Prostate gland (tissue), 2 donors: ENCODE results near the gene KCNG2. TPM values are rescaled to one million over a fixed set of nuclear protein-coding genes. Genes with fewer than 3 reads are reported as not detected.

Experiments
- DNase-seq: peaks from one replicate; pipeline ENCODE4 v3.0.0-alpha.2; 2019; ENCODE audit warnings: low spot score
- H3K27ac ChIP-seq, 2 donors: fragments of 200-600 bp; sonication (generic); 2 replicates each; pipeline ENCODE4 v1.5.1; 2017 to 2019
- H3K27me3 ChIP-seq: fragments of 200-600 bp; sonication (generic); replicated peaks from 2 replicates; pipeline ENCODE4 v1.5.1; 2019; ENCODE audit not compliant: insufficient read depth
- H3K36me3 ChIP-seq, 2 donors: fragments of 200-600 bp; sonication (generic); 1 replicate in 1 of 2; 2 replicates in 1 of 2; pipeline versions ENCODE4 v1.5.1 to v1.8.1; 2017 to 2019
- H3K4me1 ChIP-seq: fragments of 200-600 bp; sonication (generic); replicated peaks from 2 replicates; pipeline ENCODE4 v1.5.1; 2019
- H3K4me3 ChIP-seq, 2 donors: fragments of 200-600 bp; sonication (generic); 2 replicates each; pipeline ENCODE4 v1.5.1; 2017 to 2019
- H3K9me3 ChIP-seq: fragments of 200-600 bp; sonication (generic); 2 replicates; pipeline ENCODE4 v1.5.1; 2017
- POLR2A ChIP-seq: fragments of 450-650 bp; IDR thresholded peaks from one replicate; pipeline ENCODE4 v1.6.1; 2016; ENCODE audit warnings: antibody characterized with exemption, mild to moderate bottlenecking
- POLR2AphosphoS5 ChIP-seq: sonication (generic); formaldehyde crosslinking; IDR thresholded peaks from one replicate; pipeline ENCODE4 v1.6.1; 2017; ENCODE audit warnings: antibody characterized with exemption
- WGBS: methylation state at CpG from one replicate; pipeline ENCODE4 v1.1.5; 2018; 5-methylcytosine and 5-hydroxymethylcytosine counted together
- intact Hi-C: fragments of 100-400 bp; cut with DNase I; formaldehyde crosslinking; loops from one replicate; pipeline ENCODE4 v1.14.2; 2022
- total RNA-seq, 2 donors: library from RNA; depleted of rRNA; stranded (reverse); fragments of >200 nt; gene quantifications; one replicate each; pipeline ENCODE4 v1.1.0, GENCODE V29; 2016
- TF ChIP-seq, protein P1 (sequence below), 4 experiments: fragments of 200-600 bp in 2 of 4; fragments of 450-650 bp in 2 of 4; sonication (generic) in 2 of 4; IDR thresholded peaks; 1 replicate in 3 of 4; 2 replicates in 1 of 4; pipeline ENCODE4 v1.5.1; 2016 to 2019; ENCODE audit warnings: antibody characterized with exemption in 4 of 4, mild to moderate bottlenecking in 2 of 4, moderate library complexity in 2 of 4

Gene KCNG2
- total RNA-seq, 2 donors from 2014 or later = 3.7 TPM; not detected in 1

DNA sequence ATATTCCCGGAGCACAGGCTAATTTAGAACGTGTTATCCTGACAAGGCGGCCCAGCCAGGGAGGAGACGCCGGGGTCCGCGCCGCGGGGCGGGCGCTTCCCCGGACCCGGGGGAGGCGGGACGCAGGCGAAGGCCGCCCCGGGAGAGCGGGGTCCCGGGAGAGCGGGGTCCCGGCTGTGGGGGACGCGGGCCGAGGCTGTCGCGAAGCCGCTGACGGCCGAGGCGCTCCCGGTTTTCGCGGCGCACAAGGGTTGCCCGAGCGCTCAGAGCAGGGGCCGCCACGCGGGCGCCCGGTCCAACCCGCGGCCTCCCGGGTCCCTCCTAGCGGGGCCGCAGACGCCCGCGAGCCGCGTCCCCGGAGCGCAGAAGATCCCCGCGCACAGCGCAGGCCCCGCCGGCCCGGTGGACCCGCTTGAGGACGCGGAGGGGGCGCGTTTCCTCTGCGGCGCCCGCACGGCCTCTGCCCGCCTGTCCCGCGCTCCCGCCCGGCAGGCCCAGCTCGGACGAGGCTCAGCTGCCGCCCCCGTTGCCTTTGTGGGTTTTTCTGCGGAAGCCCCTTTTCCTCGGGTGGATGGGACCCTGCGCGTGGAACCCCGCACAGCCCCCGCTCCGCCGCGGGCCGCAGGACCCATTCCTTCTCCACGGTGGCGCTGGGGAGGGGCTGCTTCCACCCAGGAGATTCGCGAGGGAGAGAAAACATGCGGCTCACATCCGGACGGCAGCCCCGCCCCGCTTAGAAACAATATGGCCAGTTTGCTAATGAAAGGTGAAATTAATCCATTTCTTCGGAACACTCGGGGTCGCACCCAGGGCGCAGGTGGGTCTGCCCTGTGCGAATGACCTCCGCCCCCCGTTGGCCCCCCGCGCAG lies 9.6 kb upstream of the KCNG2 start:
- H3K4me1 ChIP-seq = peaks cover 8% of the 10 kb centered on the region

DNA sequence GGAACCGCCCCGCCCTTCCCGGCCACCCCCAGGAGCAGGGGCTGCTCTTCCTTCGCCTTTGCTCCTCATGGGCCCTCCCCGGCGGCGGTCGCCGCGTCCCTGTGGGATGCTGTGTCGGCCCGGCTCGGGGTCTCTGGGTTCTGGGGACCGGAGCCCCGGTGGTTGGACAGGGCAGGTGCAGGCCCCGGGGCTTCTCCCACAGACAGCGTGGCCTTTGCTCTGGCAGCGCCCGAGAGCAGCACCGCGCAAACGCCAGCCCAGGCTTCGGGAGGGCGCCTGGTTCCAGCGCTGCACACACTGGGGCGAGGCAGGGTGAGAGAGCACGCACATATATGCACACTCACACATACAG lies 9.0 kb upstream of the KCNG2 start:
- Histone ChIP-seq H3K9me3 (no peaks in the 10 kb centered on the region), H3K27ac (no peak overlapping the region), H3K4me1 (peaks cover 8% of the 10 kb centered on the region), H3K4me3 (no peak overlapping the region), H3K27me3 (peaks cover 21% of the 10 kb centered on the region), H3K36me3 (no peaks in the 10 kb centered on the region)
- WGBS = 52% methylated on average over 20 of the region's 27 CpGs
- DNase-seq = no peak
- intact Hi-C loops = no loop called here
- TF ChIP-seq POLR2AphosphoS5 (no peak), POLR2A (no peak)
- TF ChIP-seq, protein P1, sequence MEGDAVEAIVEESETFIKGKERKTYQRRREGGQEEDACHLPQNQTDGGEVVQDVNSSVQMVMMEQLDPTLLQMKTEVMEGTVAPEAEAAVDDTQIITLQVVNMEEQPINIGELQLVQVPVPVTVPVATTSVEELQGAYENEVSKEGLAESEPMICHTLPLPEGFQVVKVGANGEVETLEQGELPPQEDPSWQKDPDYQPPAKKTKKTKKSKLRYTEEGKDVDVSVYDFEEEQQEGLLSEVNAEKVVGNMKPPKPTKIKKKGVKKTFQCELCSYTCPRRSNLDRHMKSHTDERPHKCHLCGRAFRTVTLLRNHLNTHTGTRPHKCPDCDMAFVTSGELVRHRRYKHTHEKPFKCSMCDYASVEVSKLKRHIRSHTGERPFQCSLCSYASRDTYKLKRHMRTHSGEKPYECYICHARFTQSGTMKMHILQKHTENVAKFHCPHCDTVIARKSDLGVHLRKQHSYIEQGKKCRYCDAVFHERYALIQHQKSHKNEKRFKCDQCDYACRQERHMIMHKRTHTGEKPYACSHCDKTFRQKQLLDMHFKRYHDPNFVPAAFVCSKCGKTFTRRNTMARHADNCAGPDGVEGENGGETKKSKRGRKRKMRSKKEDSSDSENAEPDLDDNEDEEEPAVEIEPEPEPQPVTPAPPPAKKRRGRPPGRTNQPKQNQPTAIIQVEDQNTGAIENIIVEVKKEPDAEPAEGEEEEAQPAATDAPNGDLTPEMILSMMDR (IDR thresholded peaks at IDR 0.05) = no peak

More for the DNA sequence above, 9.6 kb upstream of the KCNG2 start:
- WGBS = 5% methylated on average over 73 of the region's 106 CpGs
- H3K27ac ChIP-seq = no peak overlapping the region
- intact Hi-C loops = no loop called here
- H3K36me3 ChIP-seq = no peaks in the 10 kb centered on the region
- peak overlapping the region in 1 of 2 donors; percentile 20 for H3K4me3 ChIP-seq
- DNase-seq = no peak
- TF ChIP-seq POLR2AphosphoS5 (no peak), POLR2A (no peak)
- TF ChIP-seq, protein P1 (IDR thresholded peaks at IDR 0.05) = no peak
- no peaks in the 10 kb centered on the region for H3K9me3 ChIP-seq
- H3K27me3 ChIP-seq = peaks cover 22% of the 10 kb centered on the region

DNA sequence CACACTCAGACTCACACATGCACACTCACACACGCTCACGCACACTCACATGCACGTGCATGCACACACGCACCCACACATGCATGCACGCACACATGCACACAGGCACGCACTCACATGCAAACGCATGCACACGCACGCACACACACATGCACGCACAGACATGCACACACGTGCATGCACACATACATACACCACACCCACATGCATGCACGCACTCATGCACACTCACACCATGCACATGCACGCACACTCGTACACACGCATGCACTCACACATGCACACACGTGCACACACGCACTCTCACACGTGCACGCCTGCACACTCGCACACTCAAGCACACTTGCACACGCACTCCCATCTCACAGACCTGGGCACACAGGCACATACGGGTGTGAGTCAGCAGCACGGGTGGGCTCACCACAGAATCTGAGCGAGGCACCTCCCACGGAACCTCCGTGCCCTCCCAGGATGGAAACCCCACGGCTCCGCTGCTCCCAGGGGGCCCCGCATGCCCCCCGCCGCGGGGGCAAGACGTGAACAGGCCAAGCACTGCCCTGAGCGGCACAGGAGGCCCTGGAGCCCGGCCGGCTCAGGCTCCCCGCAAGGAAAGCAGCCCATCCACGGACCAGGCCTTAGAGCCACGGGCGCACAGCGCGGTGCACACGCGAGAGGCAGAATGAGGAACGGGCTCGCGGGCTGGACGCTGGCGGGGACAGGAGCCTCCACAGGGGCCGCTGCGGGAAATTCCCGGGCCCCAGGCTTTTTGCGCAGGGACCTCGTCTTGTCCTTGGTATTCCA lies 8.4 kb upstream of the KCNG2 start:
- Histone ChIP-seq H3K9me3 (no peaks in the 10 kb centered on the region), H3K36me3 (no peaks in the 10 kb centered on the region), H3K4me1 (peaks cover 8% of the 10 kb centered on the region), H3K27me3 (peaks cover 15% of the 10 kb centered on the region), H3K27ac (no peak overlapping the region), H3K4me3 (no peak overlapping the region)
- WGBS = 93% methylated on average over 53 of the region's 54 CpGs
- TF ChIP-seq POLR2AphosphoS5 (no peak), POLR2A (no peak)
- TF ChIP-seq, protein P1 (IDR thresholded peaks at IDR 0.05) = no peak
- no peak for DNase-seq
- intact Hi-C loops = no loop called here

DNA sequence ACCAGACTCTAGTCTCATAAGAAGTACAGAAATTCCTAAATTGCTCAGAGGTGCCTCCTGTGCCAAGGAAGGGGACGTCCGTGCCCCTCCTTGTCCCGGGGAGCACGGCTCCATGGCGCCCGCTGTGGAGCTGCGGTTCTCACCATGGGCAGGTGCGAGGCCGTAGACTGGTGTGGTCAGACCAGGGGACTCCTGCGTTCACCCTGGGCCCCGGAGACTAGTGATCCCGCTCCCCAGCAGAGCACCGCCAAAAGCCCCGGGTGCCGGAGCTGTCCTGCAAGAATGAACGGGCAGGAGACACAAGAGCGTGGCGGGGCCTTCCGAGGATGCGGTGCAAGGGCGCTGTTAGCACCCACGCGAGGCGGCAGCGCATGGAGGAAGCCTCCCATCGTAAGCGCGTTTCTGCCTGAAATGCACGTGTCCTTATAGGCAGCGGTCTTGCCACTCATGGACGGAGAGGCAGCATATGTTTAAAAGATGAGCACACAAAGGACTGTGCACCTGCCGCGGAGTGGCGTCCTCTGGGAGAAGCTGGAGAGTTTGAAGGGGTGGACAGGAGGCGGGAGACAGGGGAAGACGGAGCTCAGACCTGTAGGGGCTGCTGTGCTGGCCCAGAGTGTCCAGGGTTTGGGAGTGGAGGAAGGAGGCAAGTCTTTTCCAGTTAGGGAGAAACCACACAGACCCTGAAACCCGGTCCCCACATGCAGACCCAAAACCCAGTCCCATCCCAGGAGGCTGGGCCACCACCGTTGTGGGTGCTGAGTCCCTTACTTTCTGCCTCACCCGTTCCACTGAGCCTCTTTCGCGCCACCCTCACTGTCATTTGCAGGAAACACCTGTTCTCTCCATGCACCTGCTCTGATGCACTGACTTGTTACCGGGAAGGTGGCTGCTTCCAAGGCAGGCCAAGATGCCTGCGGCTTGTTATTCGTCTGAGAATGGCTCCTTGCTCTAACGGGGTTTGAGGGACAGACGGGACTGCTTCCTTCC lies 7.5 kb upstream of the KCNG2 start:
- no peak overlapping the region for H3K27ac ChIP-seq
- H3K27me3 ChIP-seq = peaks cover 15% of the 10 kb centered on the region
- 71% methylated on average over 46 of the region's 46 CpGs for WGBS
- DNase-seq = no peak
- peaks cover 8% of the 10 kb centered on the region for H3K4me1 ChIP-seq
- H3K9me3 ChIP-seq = no peaks in the 10 kb centered on the region
- intact Hi-C loops = no loop called here
- H3K4me3 ChIP-seq = no peak overlapping the region
- TF ChIP-seq POLR2A = no peak
- TF ChIP-seq, protein P1 (IDR thresholded peaks at IDR 0.05) = no peak
- no peak for TF ChIP-seq POLR2AphosphoS5
- H3K36me3 ChIP-seq = no peaks in the 10 kb centered on the region
